Suprapubic skin (tissue), 4 donors: ENCODE measurements around the gene NRP2. TPM values are rescaled to one million over a fixed set of nuclear protein-coding genes. Genes with fewer than 3 reads are reported as not detected.

Experiments used
- DNase-seq, 2 donors: peaks; one replicate each; pipeline ENCODE4 v3.0.0-alpha.2; 2019; ENCODE audit warnings: low spot score in 2 of 2
- H3K27ac ChIP-seq: fragments of 200-600 bp; sonication (generic); one replicate; pipeline ENCODE4 v1.5.1; 2019
- H3K27me3 ChIP-seq: fragments of 200-600 bp; sonication (generic); one replicate; pipeline ENCODE4 v1.5.1; 2019
- H3K36me3 ChIP-seq: fragments of 200-600 bp; sonication (generic); one replicate; pipeline ENCODE4 v1.5.1; 2019
- H3K4me1 ChIP-seq: fragments of 200-600 bp; sonication (generic); one replicate; pipeline ENCODE4 v1.5.1; 2019
- H3K4me3 ChIP-seq: fragments of 200-600 bp; sonication (generic); one replicate; pipeline ENCODE4 v1.5.1; 2019; ENCODE audit warnings: mild to moderate bottlenecking
- H3K9me3 ChIP-seq: fragments of 200-600 bp; sonication (generic); one replicate; pipeline ENCODE4 v1.5.1; 2019
- EP300 ChIP-seq: sonication (generic); formaldehyde crosslinking; IDR thresholded peaks from one replicate; pipeline ENCODE4 v1.6.1; 2017; ENCODE audit warnings: antibody characterized with exemption
- POLR2A ChIP-seq, 2 donors: fragments of 450-650 bp; IDR thresholded peaks; one replicate each; pipeline ENCODE4 v1.6.1; 2017; ENCODE audit warnings: antibody characterized with exemption in 2 of 2, mild to moderate bottlenecking in 2 of 2, moderate library complexity in 2 of 2
- POLR2AphosphoS5 ChIP-seq, 3 donors: sonication (generic); formaldehyde crosslinking; IDR thresholded peaks; one replicate each; pipeline ENCODE4 v1.6.1; 2017; ENCODE audit warnings: antibody characterized with exemption in 3 of 3
- WGBS: methylation state at CpG from one replicate; pipeline ENCODE4 v1.1.5; 2018; 5-methylcytosine and 5-hydroxymethylcytosine counted together
- total RNA-seq, 4 donors: library from RNA; depleted of rRNA; stranded (reverse); fragments of >200 nt; gene quantifications; one replicate each; pipeline ENCODE4 v1.1.0, GENCODE V29; 2016
- TF ChIP-seq, protein P1 (sequence below), 2 donors: fragments of 200-600 bp in 1 of 2; fragments of 450-650 bp in 1 of 2; sonication (generic) in 1 of 2; IDR thresholded peaks; one replicate each; pipeline ENCODE4 v1.5.1; 2016 to 2019; ENCODE audit warnings: antibody characterized with exemption in 2 of 2, mild to moderate bottlenecking in 1 of 2, moderate library complexity in 1 of 2

NRP2 gene
- total RNA-seq, 4 donors from 2014 or later = 3.4 to 8.9 (median 6.6) TPM

DNA sequence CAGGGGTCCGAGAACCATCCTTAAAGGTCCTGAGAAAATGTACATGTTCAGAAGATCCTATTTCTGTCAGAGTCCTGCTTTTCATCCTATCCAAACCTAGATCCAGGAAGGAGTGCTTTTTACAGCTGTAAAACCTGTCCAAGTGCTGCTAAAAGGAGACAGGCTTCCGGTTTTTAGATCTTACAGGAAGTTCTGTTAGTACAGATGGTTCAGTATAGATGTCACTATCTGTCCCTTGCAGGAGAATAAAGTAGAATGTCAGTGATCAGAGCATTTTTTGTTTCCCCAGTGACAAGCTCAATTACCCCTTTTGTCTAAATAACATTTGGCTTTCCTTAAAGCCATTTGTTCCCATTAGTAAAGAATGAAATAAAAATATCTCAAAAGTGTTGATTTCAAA lies 98.3 kb downstream of the NRP2 start:
- H3K4me3 ChIP-seq = no peak overlapping the region
- H3K4me1 ChIP-seq = no peaks in the 10 kb centered on the region
- H3K9me3 ChIP-seq = no peaks in the 10 kb centered on the region
- H3K27ac ChIP-seq = no peak overlapping the region
- TF ChIP-seq, protein P1, sequence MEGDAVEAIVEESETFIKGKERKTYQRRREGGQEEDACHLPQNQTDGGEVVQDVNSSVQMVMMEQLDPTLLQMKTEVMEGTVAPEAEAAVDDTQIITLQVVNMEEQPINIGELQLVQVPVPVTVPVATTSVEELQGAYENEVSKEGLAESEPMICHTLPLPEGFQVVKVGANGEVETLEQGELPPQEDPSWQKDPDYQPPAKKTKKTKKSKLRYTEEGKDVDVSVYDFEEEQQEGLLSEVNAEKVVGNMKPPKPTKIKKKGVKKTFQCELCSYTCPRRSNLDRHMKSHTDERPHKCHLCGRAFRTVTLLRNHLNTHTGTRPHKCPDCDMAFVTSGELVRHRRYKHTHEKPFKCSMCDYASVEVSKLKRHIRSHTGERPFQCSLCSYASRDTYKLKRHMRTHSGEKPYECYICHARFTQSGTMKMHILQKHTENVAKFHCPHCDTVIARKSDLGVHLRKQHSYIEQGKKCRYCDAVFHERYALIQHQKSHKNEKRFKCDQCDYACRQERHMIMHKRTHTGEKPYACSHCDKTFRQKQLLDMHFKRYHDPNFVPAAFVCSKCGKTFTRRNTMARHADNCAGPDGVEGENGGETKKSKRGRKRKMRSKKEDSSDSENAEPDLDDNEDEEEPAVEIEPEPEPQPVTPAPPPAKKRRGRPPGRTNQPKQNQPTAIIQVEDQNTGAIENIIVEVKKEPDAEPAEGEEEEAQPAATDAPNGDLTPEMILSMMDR (IDR thresholded peaks at IDR 0.05) = no peak
- TF ChIP-seq POLR2A (IDR thresholded peaks at IDR 0.05) (no peak), POLR2AphosphoS5 (IDR thresholded peaks at IDR 0.05) (no peak)
- H3K27me3 ChIP-seq = no peaks in the 10 kb centered on the region
- WGBS = 53% methylated on average over 2 of the region's 2 CpGs
- no peaks in the 10 kb centered on the region for H3K36me3 ChIP-seq
- DNase-seq = no peak

DNA sequence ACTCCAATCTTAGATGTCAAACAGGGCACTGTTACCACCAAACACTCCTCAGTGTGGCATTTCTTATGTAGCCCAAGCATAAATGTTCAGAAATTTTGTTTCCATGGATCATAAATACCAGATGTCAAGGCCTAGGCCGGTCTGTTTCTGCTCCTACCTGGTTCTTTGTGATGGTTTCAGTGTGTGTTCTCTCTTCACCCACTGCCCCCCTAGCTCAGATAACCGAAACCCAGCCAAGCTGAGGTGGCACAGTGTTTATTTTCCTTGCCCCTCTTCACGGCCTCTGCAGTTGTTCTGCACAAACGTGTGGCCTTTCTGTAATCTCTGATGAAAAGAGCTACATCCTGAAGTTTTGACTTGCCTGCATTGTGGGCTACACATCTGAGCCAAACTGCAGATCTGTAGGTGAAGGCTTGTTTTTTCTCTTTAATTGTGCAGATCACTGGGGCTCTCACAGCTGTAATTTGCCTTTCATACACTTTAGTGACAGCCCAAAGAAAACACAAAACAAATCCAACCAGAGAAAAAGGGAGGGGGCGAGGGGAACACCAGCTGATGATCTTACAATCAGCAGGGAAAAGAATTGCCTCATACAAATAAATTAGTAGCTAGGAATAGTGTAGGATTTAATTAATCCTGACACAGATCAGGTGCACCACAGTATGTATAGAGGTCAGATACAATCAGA lies 99.1 kb downstream of the NRP2 start:
- Histone ChIP-seq H3K36me3 (no peaks in the 10 kb centered on the region), H3K27me3 (no peaks in the 10 kb centered on the region), H3K9me3 (no peaks in the 10 kb centered on the region), H3K4me3 (no peak overlapping the region), H3K27ac (no peak overlapping the region), H3K4me1 (no peaks in the 10 kb centered on the region)
- TF ChIP-seq POLR2A (IDR thresholded peaks at IDR 0.05) (no peak), POLR2AphosphoS5 (IDR thresholded peaks at IDR 0.05) (no peak), EP300 (no peak)
- TF ChIP-seq, protein P1 (IDR thresholded peaks at IDR 0.05) = no peak
- DNase-seq = no peak
- 90% methylated on average over 5 of the region's 5 CpGs for WGBS

DNA sequence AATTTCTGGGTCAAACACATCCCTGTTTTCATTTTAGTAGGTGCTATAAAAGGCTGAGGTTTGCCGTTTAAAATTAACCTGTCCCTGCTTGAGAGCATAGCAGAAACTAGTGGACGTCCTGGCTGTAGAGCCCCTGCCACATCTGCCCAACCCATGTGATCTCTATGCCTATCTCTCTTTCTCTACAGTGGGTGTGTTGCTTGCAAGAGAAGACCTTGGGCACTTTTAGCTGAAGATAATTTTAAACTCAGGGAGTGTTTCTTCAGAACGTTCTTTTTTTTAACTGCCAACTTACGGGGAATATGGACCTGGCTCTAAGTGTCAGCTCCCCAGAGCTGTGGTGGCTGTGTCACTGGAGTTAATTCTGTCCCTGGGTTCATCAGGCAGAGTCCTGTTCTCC lies 100.6 kb downstream of the NRP2 start:
- DNase-seq = no peak

DNA sequence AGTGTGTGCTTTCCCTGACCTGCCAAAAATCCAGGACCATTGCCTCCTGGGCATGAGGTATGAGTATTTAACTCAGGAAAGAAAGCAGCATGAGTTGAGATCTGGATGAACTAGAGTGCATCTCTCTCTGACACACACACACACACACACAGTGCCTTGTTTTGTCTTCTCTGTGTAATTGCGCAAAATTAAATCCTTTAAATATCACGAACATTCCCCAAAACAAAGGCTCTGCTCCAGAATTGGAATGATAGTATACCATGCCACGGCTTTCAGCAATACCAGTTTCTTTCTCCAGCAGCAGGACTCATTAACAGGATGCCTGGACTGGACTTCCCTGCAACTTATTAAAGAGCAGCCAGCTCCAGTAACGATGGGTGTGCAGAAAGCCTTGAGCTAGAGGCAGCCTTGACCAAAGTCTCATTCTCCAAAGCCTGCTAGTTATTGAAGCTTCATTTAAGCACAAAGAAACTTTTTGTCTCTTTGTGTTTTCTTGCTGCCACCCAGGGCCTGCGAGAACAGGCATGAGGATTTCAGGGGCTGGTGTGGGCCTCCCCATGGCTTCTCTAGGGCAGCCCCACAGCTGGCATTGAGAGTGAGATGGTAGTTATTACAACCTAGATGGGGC lies 101.7 kb downstream of the NRP2 start:
- Histone ChIP-seq H3K27ac (no peak overlapping the region), H3K9me3 (no peaks in the 10 kb centered on the region)

More for the DNA sequence above, 100.6 kb downstream of the NRP2 start:
- Histone ChIP-seq H3K4me1 (no peaks in the 10 kb centered on the region), H3K4me3 (no peak overlapping the region), H3K9me3 (no peaks in the 10 kb centered on the region), H3K36me3 (no peaks in the 10 kb centered on the region), H3K27me3 (no peaks in the 10 kb centered on the region), H3K27ac (no peak overlapping the region)
- TF ChIP-seq EP300 (no peak), POLR2A (IDR thresholded peaks at IDR 0.05) (no peak), POLR2AphosphoS5 (IDR thresholded peaks at IDR 0.05) (no peak)
- TF ChIP-seq, protein P1 (IDR thresholded peaks at IDR 0.05) = no peak
- WGBS = 85% methylated on average over 4 of the region's 4 CpGs

More for the DNA sequence above, 101.7 kb downstream of the NRP2 start:
- Histone ChIP-seq H3K27me3 (no peaks in the 10 kb centered on the region), H3K4me1 (no peaks in the 10 kb centered on the region), H3K36me3 (no peaks in the 10 kb centered on the region), H3K4me3 (no peak overlapping the region)
- TF ChIP-seq, protein P1 (IDR thresholded peaks at IDR 0.05) = no peak
- TF ChIP-seq POLR2AphosphoS5 (IDR thresholded peaks at IDR 0.05) = no peak
- TF ChIP-seq EP300 = no peak
- 94% methylated on average over 5 of the region's 5 CpGs for WGBS
- DNase-seq = no peak
